Measurements from ENCODE around the gene PLB1. TPM values are rescaled to one million over a fixed set of nuclear protein-coding genes. Genes with fewer than 3 reads are reported as not detected.

The PLB1 gene
- total RNA-seq, 4 donors from 2014 or later, result 3.0 to 14.5 (median 10.5) TPM

- Histone ChIP-seq H3K4me3 (no peak overlapping the region), H3K9me3 (no peaks in the 10 kb centered on the region), H3K36me3 (no peaks in the 10 kb centered on the region), H3K27ac (no peak overlapping the region), H3K27me3 (no peaks in the 10 kb centered on the region), H3K4me1 (no peaks in the 10 kb centered on the region)
- WGBS, 2 donors (ENCODE audit: low coverage in 1 of 2), result 71 to 72% methylated on average over 2 to 4 of the region's 4 CpGs
- ATAC-seq, result no peak
- TF ChIP-seq CTCF (IDR thresholded peaks at IDR 0.05), result no peak
- no peak for TF ChIP-seq EP300 (IDR thresholded peaks at IDR 0.05)
- TF ChIP-seq POLR2AphosphoS5 (IDR thresholded peaks at IDR 0.05), result no peak
- TF ChIP-seq POLR2A (IDR thresholded peaks at IDR 0.05), result no peak
These were observed 63.1 kb downstream of the PLB1 start for GRCh38 chr2:28558918-28559317.

GRCh38 chr2:28563869-28564268, 68.0 kb downstream of the PLB1 start:
- Histone ChIP-seq H3K9me3 (no peaks in the 10 kb centered on the region), H3K4me3 (no peak overlapping the region), H3K27ac (no peak overlapping the region), H3K4me1 (peaks cover 0 to 15% (median 0%) of the 10 kb centered on the region in 3 donors), H3K27me3 (no peaks in the 10 kb centered on the region), H3K36me3 (no peaks in the 10 kb centered on the region)
- no peak for ATAC-seq
- WGBS, 2 donors (ENCODE audit: low coverage in 1 of 2), result 75 to 80% methylated on average over 1 of the region's 1 CpG
- no peak for TF ChIP-seq EP300 (IDR thresholded peaks at IDR 0.05)
- no peak for TF ChIP-seq POLR2AphosphoS5 (IDR thresholded peaks at IDR 0.05)
- no peak for TF ChIP-seq POLR2A (IDR thresholded peaks at IDR 0.05)
- no peak for TF ChIP-seq CTCF (IDR thresholded peaks at IDR 0.05)

GRCh38 chr2:28564346-28564745, 68.5 kb downstream of the PLB1 start:
- WGBS, 2 donors (ENCODE audit: low coverage in 1 of 2), result 100% methylated on average over 1 of the region's 4 CpGs; no CpG with 5 or more reads in 1 of the 2 donors
- H3K4me3 ChIP-seq, result no peak overlapping the region
- no peaks in the 10 kb centered on the region for H3K27me3 ChIP-seq
- no peak for TF ChIP-seq POLR2AphosphoS5 (IDR thresholded peaks at IDR 0.05)
- TF ChIP-seq EP300 (IDR thresholded peaks at IDR 0.05), result no peak
- no peak for TF ChIP-seq POLR2A (IDR thresholded peaks at IDR 0.05)
- no peak for TF ChIP-seq CTCF (IDR thresholded peaks at IDR 0.05)
- H3K36me3 ChIP-seq, result no peaks in the 10 kb centered on the region
- no peaks in the 10 kb centered on the region for H3K9me3 ChIP-seq
- peaks cover 0 to 15% (median 0%) of the 10 kb centered on the region in 3 donors for H3K4me1 ChIP-seq
- H3K27ac ChIP-seq, result no peak overlapping the region
- no peak for ATAC-seq

GRCh38 chr2:28565033-28565432, 69.2 kb downstream of the PLB1 start:
- H3K27ac ChIP-seq, result no peak overlapping the region
- no peaks in the 10 kb centered on the region for H3K9me3 ChIP-seq
- no peak overlapping the region for H3K4me3 ChIP-seq
- ATAC-seq, result no peak
- no peak for TF ChIP-seq EP300 (IDR thresholded peaks at IDR 0.05)
- TF ChIP-seq POLR2AphosphoS5 (IDR thresholded peaks at IDR 0.05), result no peak
- TF ChIP-seq POLR2A (IDR thresholded peaks at IDR 0.05), result no peak
- no peak for TF ChIP-seq CTCF (IDR thresholded peaks at IDR 0.05)
- no peaks in the 10 kb centered on the region for H3K27me3 ChIP-seq
- no peaks in the 10 kb centered on the region for H3K36me3 ChIP-seq
- 80% methylated on average over 1 of the region's 4 CpGs; no CpG with 5 or more reads in 1 of the 2 donors for WGBS, 2 donors (ENCODE audit: low coverage in 1 of 2)
- peaks cover 0 to 15% (median 0%) of the 10 kb centered on the region in 3 donors for H3K4me1 ChIP-seq

GRCh38 chr2:28565720-28566295, 69.9 kb downstream of the PLB1 start:
- ATAC-seq, result peak; percentile 6
- no peaks in the 10 kb centered on the region for H3K27me3 ChIP-seq
- 46% methylated on average over 3 of the region's 3 CpGs; no CpG with 5 or more reads in 1 of the 2 donors for WGBS, 2 donors (ENCODE audit: low coverage in 1 of 2)
- H3K9me3 ChIP-seq, result no peaks in the 10 kb centered on the region
- TF ChIP-seq POLR2AphosphoS5 (IDR thresholded peaks at IDR 0.05) (no peak), CTCF (IDR thresholded peaks at IDR 0.05) (no peak), EP300 (IDR thresholded peaks at IDR 0.05) (no peak), POLR2A (IDR thresholded peaks at IDR 0.05) (no peak)
- H3K36me3 ChIP-seq, result no peaks in the 10 kb centered on the region
- H3K4me3 ChIP-seq, result no peak overlapping the region
- H3K27ac ChIP-seq, result peak overlapping the region in 3 of 4 donors; percentile 61 to 82 (median 81)
- H3K4me1 ChIP-seq, result peaks cover 0 to 15% (median 0%) of the 10 kb centered on the region in 3 donors
